ENCODE data around the gene ABCA4. TPM values are rescaled to one million over a fixed set of nuclear protein-coding genes. Genes with fewer than 3 reads are reported as not detected.
"Not testable (repeated sequence)": the region's sequence is repeated elsewhere in the genome, so short reads cannot be mapped to it uniquely, and the experiment has no call there.

Gene ABCA4
- 0.10 and 0.12 TPM in 2 replicates for total RNA-seq (2014; rRNA removed; shearing (Covaris generic))

- DNase-seq (ENCODE audit: low read depth): no peak
Measured at GRCh38 chr1:94120991-94121390, at the start of gene ABCA4. TSS of gene ABCA4 (minus strand) at chr1:94121148. CDS start at chr1:94121045, 103 bp downstream.

GRCh38 chr1:94169126-94169525, 48.2 kb upstream of the ABCA4 start:
- peak; percentile 29 for DNase-seq (ENCODE audit: low read depth)

- no peak for DNase-seq (ENCODE audit: low read depth)
Measured at GRCh38 chr1:94165843-94166242, 44.9 kb upstream of the ABCA4 start.

GRCh38 chr1:94164885-94165284, 43.9 kb upstream of the ABCA4 start:
- not testable (repeated sequence) for DNase-seq (ENCODE audit: low read depth)

- peak; percentile 42 for DNase-seq (ENCODE audit: low read depth)
Measured at GRCh38 chr1:94164121-94164520, 43.2 kb upstream of the ABCA4 start.

GRCh38 chr1:94163249-94163648, 42.3 kb upstream of the ABCA4 start:
- not testable (repeated sequence) for DNase-seq (ENCODE audit: low read depth)

- peak; percentile 81 for DNase-seq (ENCODE audit: low read depth)
Measured at GRCh38 chr1:94160811-94161210, 39.9 kb upstream of the ABCA4 start.

GRCh38 chr1:94156096-94156625, 35.2 kb upstream of the ABCA4 start:
- DNase-seq (ENCODE audit: low read depth): no peak

GRCh38 chr1:94154989-94155388, 34.0 kb upstream of the ABCA4 start:
- DNase-seq (ENCODE audit: low read depth): no peak

- no peak for DNase-seq (ENCODE audit: low read depth)
Measured at GRCh38 chr1:94153133-94153532, 32.2 kb upstream of the ABCA4 start.

- not testable (repeated sequence) for DNase-seq (ENCODE audit: low read depth)
Measured at GRCh38 chr1:94149166-94149565, 28.2 kb upstream of the ABCA4 start.

GRCh38 chr1:94146273-94146672, 25.3 kb upstream of the ABCA4 start:
- DNase-seq (ENCODE audit: low read depth): no peak

- no peak for DNase-seq (ENCODE audit: low read depth)
Measured at GRCh38 chr1:94144836-94145235, 23.9 kb upstream of the ABCA4 start.

- no peak for DNase-seq (ENCODE audit: low read depth)
Measured at GRCh38 chr1:94143809-94144176, 22.8 kb upstream of the ABCA4 start.

- no peak for DNase-seq (ENCODE audit: low read depth)
Measured at GRCh38 chr1:94143173-94143808, 22.3 kb upstream of the ABCA4 start.

GRCh38 chr1:94142583-94142982, 21.6 kb upstream of the ABCA4 start:
- no peak for DNase-seq (ENCODE audit: low read depth)

GRCh38 chr1:94142022-94142421, 21.1 kb upstream of the ABCA4 start:
- peak; percentile 81 for DNase-seq (ENCODE audit: low read depth)

GRCh38 chr1:94132111-94132510, 11.2 kb upstream of the ABCA4 start:
- no peak for DNase-seq (ENCODE audit: low read depth)

- peak; percentile 37 for DNase-seq (ENCODE audit: low read depth)
Measured at GRCh38 chr1:94130851-94131595, 10.1 kb upstream of the ABCA4 start.

- DNase-seq (ENCODE audit: low read depth): no peak
Measured at GRCh38 chr1:94126651-94127050, 5.7 kb upstream of the ABCA4 start.

- DNase-seq (ENCODE audit: low read depth): no peak
Measured at GRCh38 chr1:94125551-94126514, 4.9 kb upstream of the ABCA4 start.

- no peak for DNase-seq (ENCODE audit: low read depth)
Measured at GRCh38 chr1:94124538-94124937, 3.6 kb upstream of the ABCA4 start.
